ENCODE measurements around the gene MAVS. TPM values are rescaled to one million over a fixed set of nuclear protein-coding genes. Genes with fewer than 3 reads are reported as not detected.
A peak's percentile ranks its signal among the peaks of the same experiment; 100 is the strongest.

The MAVS gene
- total RNA-seq, 1 donor from 2014 or later, result 35.0 TPM

DNA sequence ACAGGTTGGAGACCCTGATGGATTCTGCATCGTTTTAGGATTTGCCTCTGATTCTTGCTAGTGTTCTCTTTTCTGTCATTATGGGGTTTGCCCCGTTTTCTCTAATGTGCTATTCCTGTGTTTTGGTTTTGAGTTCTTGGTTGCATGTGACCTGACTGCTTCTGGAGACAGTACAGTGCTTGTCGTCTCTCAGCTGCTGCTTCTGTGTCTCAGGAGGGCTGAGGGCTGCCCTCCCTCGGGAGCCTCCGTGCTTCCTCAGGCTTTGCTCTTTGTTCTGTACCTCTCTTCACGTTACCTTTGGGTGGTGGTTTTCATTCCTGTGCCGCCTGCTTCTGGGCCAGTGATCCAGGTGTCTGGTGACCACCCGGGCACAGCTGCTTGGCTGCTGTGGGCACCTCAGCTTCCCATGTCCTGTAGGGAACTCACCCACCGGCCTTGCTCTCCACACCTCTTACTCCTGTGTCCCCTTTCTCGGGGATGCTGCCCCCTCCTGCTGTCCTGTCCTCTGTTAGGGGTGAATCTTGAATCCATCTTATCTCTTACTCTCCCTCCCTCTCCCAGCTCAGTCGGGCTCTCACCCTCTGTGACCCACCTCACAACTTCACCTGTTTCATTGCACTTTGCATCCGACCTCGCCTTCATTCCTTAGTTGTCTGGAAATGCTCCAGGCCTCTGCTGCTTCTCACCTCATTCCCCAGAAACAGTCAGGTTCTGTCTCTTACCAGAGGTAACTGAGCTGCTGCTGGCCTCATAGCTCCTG, 75.8 kb downstream of the MAVS start:
- no peak for ATAC-seq
- no peak for DNase-seq (ENCODE audit: missing footprints)
- intact Hi-C loops (cut with DNase I), result no loop called here

DNA sequence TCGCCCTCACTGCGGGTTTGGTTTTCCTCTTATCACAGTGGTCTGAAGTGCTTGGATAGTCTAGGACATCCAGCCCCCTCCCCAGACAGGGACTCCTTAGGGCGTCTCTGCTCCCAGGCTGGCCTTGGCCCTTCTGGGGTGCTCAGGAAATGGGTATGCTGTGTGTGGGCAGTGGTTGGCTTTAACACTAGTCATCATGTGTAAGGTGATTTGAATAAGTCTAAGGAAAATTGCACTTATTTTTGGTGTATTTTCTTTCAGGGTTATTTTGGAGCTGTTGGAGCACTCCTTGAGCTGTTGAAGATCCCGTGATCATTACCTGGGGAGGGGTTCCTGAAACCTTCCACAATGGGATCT, 76.3 kb downstream of the MAVS start:
- DNase-seq (ENCODE audit: missing footprints) (no peak), ATAC-seq (no peak)
- intact Hi-C loops (cut with DNase I), result no loop called here

DNA sequence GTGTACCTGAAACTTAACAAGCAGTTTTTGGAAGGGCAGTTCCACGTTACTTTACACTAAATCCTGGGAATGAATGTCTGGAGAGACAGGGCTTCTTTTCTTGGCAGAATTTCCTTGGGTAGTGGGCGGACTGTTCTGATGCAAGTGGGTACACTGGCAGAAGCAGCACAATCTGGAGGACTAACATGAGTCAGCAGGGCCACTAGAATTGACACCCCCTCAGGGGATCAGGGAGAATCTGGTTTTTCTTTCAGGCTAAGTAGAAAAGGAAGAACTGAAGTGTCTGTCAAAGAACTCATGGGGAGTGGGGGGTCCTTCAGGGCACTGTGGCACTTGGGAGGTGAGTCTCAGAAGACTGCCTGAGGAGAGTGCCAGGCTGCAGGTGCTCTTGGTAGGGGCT, 77.2 kb downstream of the MAVS start:
- ATAC-seq, result no peak
- no peak for DNase-seq (ENCODE audit: missing footprints)
- intact Hi-C loops (cut with DNase I), result no loop called here

DNA sequence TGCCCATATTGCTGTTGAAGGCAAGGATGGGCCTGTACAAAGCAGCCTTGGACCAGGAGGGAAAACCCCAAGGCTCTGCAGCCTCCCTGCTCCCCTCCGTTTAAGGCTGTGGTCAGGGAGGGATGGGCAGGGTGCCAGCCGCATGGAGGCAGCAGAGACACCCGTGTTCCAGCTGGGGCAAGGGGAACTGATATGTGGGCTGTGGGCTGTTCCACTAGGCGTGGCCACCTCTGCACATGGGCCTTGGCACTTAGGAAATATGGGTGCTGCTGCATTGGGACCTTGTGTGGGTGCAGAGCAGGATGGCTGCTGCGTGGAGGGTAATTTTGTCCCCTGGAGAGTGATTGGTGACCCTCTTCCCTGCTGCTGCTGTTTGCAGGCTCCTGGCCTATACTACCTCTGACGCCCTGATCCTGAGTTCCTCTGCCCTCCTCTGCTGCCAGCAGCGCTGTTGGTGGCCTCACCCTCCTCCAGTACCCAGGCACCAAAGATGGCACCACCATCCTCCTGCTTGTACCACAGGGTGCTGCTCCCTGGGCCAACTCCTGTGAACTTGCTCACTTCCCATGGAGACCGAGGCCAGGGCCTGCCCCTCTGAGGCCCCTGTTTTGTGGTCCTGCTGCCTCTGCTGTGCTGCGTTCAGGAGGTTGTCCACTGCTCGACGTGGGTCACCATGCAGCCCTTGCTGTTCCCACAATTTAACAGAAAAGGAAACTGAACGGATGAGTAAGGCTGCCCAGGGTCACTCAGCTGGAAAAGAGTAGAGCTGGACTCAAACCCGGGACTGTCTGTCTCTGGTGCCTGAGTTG, 77.9 kb downstream of the MAVS start:
- DNase-seq (ENCODE audit: missing footprints), result peak; percentile 82
- peak; percentile 49 for ATAC-seq
- intact Hi-C loops (cut with DNase I), result no loop called here

DNA sequence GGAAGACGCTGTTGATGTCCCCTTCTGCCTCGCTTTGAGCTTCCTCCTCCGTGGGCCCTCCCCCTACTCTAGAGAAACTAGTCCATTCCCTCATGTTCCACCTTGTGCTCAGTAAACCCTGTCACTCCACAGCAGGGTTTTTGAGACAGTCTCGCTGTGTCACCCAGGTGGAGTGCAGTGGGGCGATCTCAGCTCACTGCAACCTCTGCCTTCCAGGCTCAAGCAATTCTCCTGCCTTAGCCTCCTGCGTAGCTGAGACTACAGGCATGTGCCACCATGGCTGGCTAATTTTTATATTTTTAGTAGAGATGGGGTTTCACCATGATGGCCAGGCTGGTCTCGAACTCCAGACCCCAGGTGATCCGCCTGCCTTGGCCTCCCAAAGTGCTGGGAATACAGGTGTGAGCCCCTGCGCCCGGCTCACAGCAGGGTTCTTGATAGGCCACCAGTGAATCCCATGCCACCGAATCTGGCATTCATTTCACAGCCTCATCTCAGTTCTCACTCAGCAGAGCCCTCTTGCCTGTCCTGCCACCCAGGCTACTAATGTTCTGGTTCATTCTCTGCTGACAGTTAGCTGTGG, 78.6 kb downstream of the MAVS start:
- DNase-seq (ENCODE audit: missing footprints) (no peak), ATAC-seq (no peak)
- intact Hi-C loops (cut with DNase I), result no loop called here

Small RNAs within 50 kb of the gene (microRNA-seq; reads per million reads assigned to microRNA genes)
- gene MIR103A2 (not detected), gene MIR103B2 (not detected)

Other genes with a start within 250 kb of the MAVS start
- not detected for gene GFRA4, start 183.4 kb upstream of the MAVS start, total RNA-seq
- gene ADAM33, start 164.8 kb upstream of the MAVS start, total RNA-seq, result 13.4 TPM
- gene SIGLEC1, start 134.2 kb upstream of the MAVS start, total RNA-seq, result 9.5 TPM
- 17.5 TPM for gene HSPA12B, start 114.1 kb upstream of the MAVS start, total RNA-seq
- gene ADISSP, start 79.1 kb upstream of the MAVS start, total RNA-seq, result 14.6 TPM
- gene SPEF1, start 65.4 kb upstream of the MAVS start, total RNA-seq, result 0.14 TPM
- 68.2 TPM for gene CENPB, start 60.1 kb upstream of the MAVS start, total RNA-seq
- 10.1 TPM for gene CDC25B, start 50.5 kb upstream of the MAVS start, total RNA-seq
- gene AP5S1, start 26.3 kb upstream of the MAVS start, total RNA-seq, result 9.8 TPM
- gene PANK2, start 42.6 kb downstream of the MAVS start, total RNA-seq, result 16.6 TPM
- gene RNF24, start 168.7 kb downstream of the MAVS start, total RNA-seq, result 7.4 TPM

Measured in Right ventricle myocardium inferior (tissue), 1 donor.